SU-DHL-6 (cell line): Measurements from ENCODE around the gene TNIK.

Source experiments
- H2AFZ ChIP-seq: fragments of 200-600 bp; sonication (generic); 2 replicates; pipeline ENCODE4 v1.6.1; 2014; ENCODE audit warnings: low read depth, mild to moderate bottlenecking, moderate library complexity, mixed read lengths, antibody characterized with exemption, low read length; ENCODE audit not compliant: severe bottlenecking
- H3F3A ChIP-seq: fragments of 200-600 bp; shearing (Covaris generic); 2 replicates; pipeline ENCODE4 v1.6.0; 2016; ENCODE audit warnings: antibody characterized with exemption, mild to moderate bottlenecking; ENCODE audit not compliant: insufficient read depth
- H3K27ac ChIP-seq: fragments of 200-600 bp; sonication (generic); 2 replicates; pipeline ENCODE4 v1.5.1; 2016; ENCODE audit warnings: low read depth, mild to moderate bottlenecking, low read length, moderate library complexity, mixed read lengths
- H3K27me3 ChIP-seq: fragments of 200-600 bp; sonication (generic), shearing (Covaris generic); 2 replicates; pipeline ENCODE4 v1.6.0; 2014; ENCODE audit warnings: mild to moderate bottlenecking, low read length
- H3K36me3 ChIP-seq: fragments of 200-600 bp; sonication (generic); 2 replicates; pipeline ENCODE4 v1.6.1; 2014; ENCODE audit warnings: mild to moderate bottlenecking, low read length, mixed read lengths
- H3K4me2 ChIP-seq: fragments of 300-600, 200-600 bp; shearing (Covaris generic), sonication (generic); 2 replicates; pipeline ENCODE4 v1.6.0; 2014; ENCODE audit warnings: low read length, low read depth, mild to moderate bottlenecking; ENCODE audit not compliant: poor library complexity, severe bottlenecking
- H3K4me3 ChIP-seq: fragments of 200-600 bp; sonication (generic); 2 replicates; pipeline ENCODE4 v1.5.1; 2014; ENCODE audit warnings: antibody characterized with exemption, low read length, mild to moderate bottlenecking, mixed read lengths; ENCODE audit not compliant: insufficient read depth, poor library complexity, severe bottlenecking
- H3K79me2 ChIP-seq: fragments of 200-600 bp; sonication (generic); 2 replicates; pipeline ENCODE4 v1.6.1; 2014; ENCODE audit warnings: mild to moderate bottlenecking, low read length, moderate library complexity; ENCODE audit not compliant: insufficient read depth
- H3K9ac ChIP-seq: fragments of 200-600 bp; sonication (generic); 2 replicates; pipeline ENCODE4 v1.7.0; 2014; ENCODE audit warnings: mild to moderate bottlenecking, low read length
- H3K9me2 ChIP-seq: fragments of 200-600 bp; sonication (generic); replicated peaks from 2 replicates; pipeline ENCODE4 v1.6.1; 2014; ENCODE audit warnings: low read length; ENCODE audit not compliant: insufficient read depth
- H3K9me3 ChIP-seq: fragments of 200-600 bp; sonication (generic); 2 replicates; pipeline ENCODE4 v1.6.1; 2014; ENCODE audit warnings: low read length, mixed read lengths; ENCODE audit not compliant: insufficient read depth
- H4K20me1 ChIP-seq: fragments of 200-600 bp; sonication (generic); 2 replicates; pipeline ENCODE4 v1.6.1; 2014; ENCODE audit warnings: low read depth, mild to moderate bottlenecking, antibody characterized with exemption, low read length, moderate library complexity, mixed read lengths
- CTCF ChIP-seq: fragments of 200-600 bp; sonication (generic); IDR thresholded peaks from one replicate; pipeline ENCODE4 v1.5.1; 2017; ENCODE audit warnings: antibody characterized with exemption, mild to moderate bottlenecking, low read length, moderate library complexity; ENCODE audit not compliant: insufficient read depth, poor library complexity, severe bottlenecking
- EZH2phosphoT487 ChIP-seq: fragments of 200-600 bp; sonication (generic), shearing (Covaris generic); conservative IDR thresholded peaks from 2 replicates; pipeline ENCODE4 v1.6.1; 2018; ENCODE audit warnings: mild to moderate bottlenecking, antibody characterized with exemption, low read length, moderate library complexity, mixed read lengths

TNIK gene

GRCh38 chr3:171346019-171346418, 114.2 kb downstream of the TNIK start:
- no peaks in the 10 kb centered on the region for H3K9me3 ChIP-seq
- H3K27ac ChIP-seq = no peak overlapping the region

DNA sequence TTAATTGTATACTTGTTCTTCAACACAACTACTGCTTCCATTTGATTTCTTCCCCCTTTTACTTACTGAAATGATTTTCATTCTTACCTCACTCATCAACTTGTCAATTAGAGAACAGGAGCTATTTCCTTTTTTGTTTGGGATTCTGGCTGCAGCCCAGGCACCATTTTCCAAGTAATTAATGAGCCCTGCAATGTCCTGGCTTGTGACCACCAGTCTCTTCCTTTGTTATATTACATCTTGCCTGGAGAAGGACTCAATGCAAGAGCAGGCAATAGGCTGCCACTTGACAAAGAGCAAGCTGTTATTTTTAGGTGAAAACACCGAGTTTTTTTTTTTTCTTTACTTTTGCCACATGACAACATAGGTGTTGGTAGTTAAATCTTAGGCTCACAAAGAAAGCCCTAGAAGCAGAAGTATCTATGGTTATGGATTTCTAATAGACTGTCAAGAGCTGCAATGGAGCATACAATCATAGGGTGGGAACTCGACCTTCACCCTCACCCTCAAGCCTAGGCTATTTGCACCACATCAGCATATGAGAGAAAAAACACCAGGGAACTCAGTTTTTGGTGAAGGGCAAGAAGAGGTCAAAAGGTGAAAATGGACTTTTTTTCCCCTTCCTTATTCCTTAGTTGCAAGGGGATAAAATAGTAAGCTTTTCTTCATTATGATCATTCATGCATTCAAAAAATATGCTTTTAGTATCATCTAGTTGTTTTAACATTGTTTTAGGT, 114.9 kb downstream of the TNIK start:
- Histone ChIP-seq H2AFZ (no peak overlapping the region), H3K79me2 (no peaks in the 10 kb centered on the region), H3K27ac (no peak overlapping the region), H3K4me2 (no peak overlapping the region), H3K36me3 (no peaks in the 10 kb centered on the region), H3K9me2 (no peaks in the 10 kb centered on the region), H3K9me3 (no peaks in the 10 kb centered on the region), H3K4me3 (no peak overlapping the region), H4K20me1 (no peaks in the 10 kb centered on the region), H3K27me3 (no peaks in the 10 kb centered on the region), H3K9ac (no peak overlapping the region), H3F3A (no peaks in the 10 kb centered on the region)
- TF ChIP-seq EZH2phosphoT487 = no peak

More at GRCh38 chr3:171346019-171346418, 114.2 kb downstream of the TNIK start:
- Histone ChIP-seq H3K79me2 (no peaks in the 10 kb centered on the region), H3K4me2 (no peak overlapping the region), H3K9me2 (no peaks in the 10 kb centered on the region), H2AFZ (no peak overlapping the region), H3K4me3 (no peak overlapping the region), H3K36me3 (no peaks in the 10 kb centered on the region), H4K20me1 (no peaks in the 10 kb centered on the region), H3F3A (no peaks in the 10 kb centered on the region), H3K27me3 (no peaks in the 10 kb centered on the region), H3K9ac (no peak overlapping the region)
- TF ChIP-seq EZH2phosphoT487 = no peak

DNA sequence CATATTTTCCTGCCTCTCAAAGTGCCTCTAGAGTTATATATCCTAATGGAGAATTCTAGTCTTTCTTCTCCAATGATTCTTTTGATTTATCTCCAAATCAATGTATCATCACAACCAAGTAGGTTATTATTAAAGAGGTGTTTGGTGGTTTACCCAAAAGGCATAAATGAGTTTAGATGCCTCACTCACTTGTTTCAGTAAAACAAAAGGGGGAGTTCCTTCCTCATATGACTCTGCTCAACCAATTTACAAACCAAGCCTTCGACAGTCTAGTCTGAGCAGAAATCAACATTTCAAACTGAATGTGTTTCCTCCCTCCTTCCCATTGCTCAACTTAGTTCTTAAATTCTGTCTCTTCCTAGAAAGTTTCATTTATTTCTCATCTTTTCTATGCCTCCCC, 116.5 kb downstream of the TNIK start:
- Histone ChIP-seq H3K79me2 (no peaks in the 10 kb centered on the region), H4K20me1 (no peaks in the 10 kb centered on the region), H3K36me3 (no peaks in the 10 kb centered on the region), H3K27me3 (no peaks in the 10 kb centered on the region), H2AFZ (no peak overlapping the region), H3K9me3 (no peaks in the 10 kb centered on the region), H3F3A (no peaks in the 10 kb centered on the region), H3K9me2 (no peaks in the 10 kb centered on the region), H3K4me2 (no peak overlapping the region), H3K27ac (no peak overlapping the region), H3K4me3 (no peak overlapping the region), H3K9ac (no peak overlapping the region)
- TF ChIP-seq CTCF (no peak), EZH2phosphoT487 (no peak)

DNA sequence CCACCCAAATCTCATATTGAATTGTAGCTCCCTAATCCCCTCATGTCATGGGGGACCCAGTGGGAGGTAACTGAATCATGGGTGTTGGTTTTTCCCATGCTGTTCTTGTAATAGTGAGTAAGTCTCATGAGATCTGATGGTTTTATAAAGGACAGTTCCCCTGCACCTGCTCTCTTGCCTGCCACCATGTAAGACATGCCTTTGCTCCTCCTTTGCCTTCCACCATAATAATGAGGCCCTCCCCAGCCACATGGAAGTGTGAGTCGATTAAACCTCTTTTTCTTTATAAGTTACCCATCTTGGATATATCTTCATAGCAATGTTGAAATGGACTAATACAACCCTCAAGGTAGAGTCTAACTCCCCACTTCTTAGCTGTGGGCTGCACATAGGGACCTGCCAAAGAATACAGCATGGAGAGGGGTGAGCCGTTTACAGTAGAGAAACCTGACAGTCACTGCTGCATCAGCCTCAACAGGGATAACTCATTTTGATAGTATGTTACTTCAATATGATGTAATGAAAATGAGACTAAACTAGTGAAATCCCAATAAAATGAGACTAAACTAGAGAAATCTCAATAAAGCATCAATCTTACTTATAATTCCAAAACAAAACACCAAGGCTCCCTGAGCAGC, 117.3 kb downstream of the TNIK start:
- Histone ChIP-seq H3K9me2 (no peaks in the 10 kb centered on the region), H3K79me2 (no peaks in the 10 kb centered on the region), H3K4me2 (no peak overlapping the region), H2AFZ (no peak overlapping the region), H4K20me1 (no peaks in the 10 kb centered on the region), H3K9me3 (no peaks in the 10 kb centered on the region), H3F3A (no peaks in the 10 kb centered on the region), H3K4me3 (no peak overlapping the region), H3K27me3 (no peaks in the 10 kb centered on the region), H3K36me3 (no peaks in the 10 kb centered on the region), H3K27ac (no peak overlapping the region), H3K9ac (no peak overlapping the region)
- TF ChIP-seq CTCF (no peak), EZH2phosphoT487 (no peak)
